Neural cell (in vitro differentiated cells): Measurements from ENCODE around the gene TFDP1. TPM values are rescaled to one million over a fixed set of nuclear protein-coding genes. Genes with fewer than 3 reads are reported as not detected.

Experiments
- H2AFZ ChIP-seq: fragments of 200-600, 300-800 bp; sonication (generic), shearing (Covaris generic); 2 replicates; pipeline ENCODE4 v1.6.0; 2014; ENCODE audit warnings: low read depth, mild to moderate bottlenecking, antibody characterized with exemption, low read length, moderate library complexity
- H3F3A ChIP-seq: fragments of 200-600 bp; shearing (Covaris generic); 2 replicates; pipeline ENCODE4 v1.6.1; 2016; ENCODE audit warnings: mild to moderate bottlenecking, moderate library complexity, mixed read lengths, antibody characterized with exemption, low read length; ENCODE audit not compliant: insufficient read depth, poor library complexity, severe bottlenecking
- H3K27ac ChIP-seq: fragments of 200-600, 300-800 bp; sonication (generic), shearing (Covaris generic); 2 replicates; pipeline ENCODE4 v1.5.1; 2014; ENCODE audit warnings: mild to moderate bottlenecking, low read length, moderate library complexity
- H3K27me3 ChIP-seq: fragments of 300-800, 200-600 bp; sonication (generic), shearing (Covaris generic); 2 replicates; pipeline ENCODE4 v1.6.0; 2014; ENCODE audit warnings: mild to moderate bottlenecking, low read depth, low read length, moderate library complexity; ENCODE audit not compliant: insufficient read depth
- H3K36me3 ChIP-seq: fragments of 300-800, 200-600 bp; sonication (generic), shearing (Covaris generic); 2 replicates; pipeline ENCODE4 v1.5.1; 2014; ENCODE audit warnings: mild to moderate bottlenecking, antibody characterized with exemption, low read length, moderate library complexity; ENCODE audit not compliant: insufficient read depth
- H3K4me2 ChIP-seq: fragments of 300-800, 200-600 bp; sonication (generic), shearing (Covaris generic); 2 replicates; pipeline ENCODE4 v1.6.0; 2014; ENCODE audit warnings: mild to moderate bottlenecking, low read length
- H3K4me3 ChIP-seq: fragments of 300-800, 200-600 bp; sonication (generic), shearing (Covaris generic); 2 replicates; pipeline ENCODE4 v1.5.1; 2014; ENCODE audit warnings: mild to moderate bottlenecking, low read length, moderate library complexity
- H3K79me2 ChIP-seq: fragments of 200-600 bp; shearing (Covaris generic); replicated peaks from 2 replicates; pipeline ENCODE4 v1.6.0; 2014; ENCODE audit warnings: mild to moderate bottlenecking, low read length, moderate library complexity; ENCODE audit not compliant: insufficient read depth
- H3K9ac ChIP-seq: fragments of 300-800, 200-600 bp; sonication (generic), shearing (Covaris generic); 2 replicates; pipeline ENCODE4 v1.6.1; 2016; ENCODE audit warnings: mild to moderate bottlenecking, low read length, mixed read lengths
- H3K9me2 ChIP-seq: fragments of 200-600 bp; shearing (Covaris generic); 2 replicates; pipeline ENCODE4 v1.6.1; 2016; ENCODE audit warnings: mild to moderate bottlenecking, low read length, mixed read lengths; ENCODE audit not compliant: insufficient read depth
- H3K9me3 ChIP-seq: fragments of 200-600, 300-800 bp; sonication (generic), shearing (Covaris generic); 2 replicates; pipeline ENCODE4 v1.6.1; 2016; ENCODE audit warnings: mild to moderate bottlenecking, mixed run types, low read length, moderate library complexity, mixed read lengths
- H4K20me1 ChIP-seq: fragments of 200-600 bp; shearing (Covaris generic); 2 replicates; pipeline ENCODE4 v1.6.1; 2016; ENCODE audit warnings: mild to moderate bottlenecking, mixed run types; ENCODE audit not compliant: insufficient read depth
- CTCF ChIP-seq: fragments of 450-650 bp; IDR thresholded peaks from 2 replicates; pipeline ENCODE4 v1.5.1; 2014; ENCODE audit warnings: antibody characterized with exemption, mild to moderate bottlenecking, moderate library complexity; ENCODE audit not compliant: poor library complexity, severe bottlenecking
- EP300 ChIP-seq: fragments of 450-650 bp; conservative IDR thresholded peaks from 2 replicates; pipeline ENCODE4 v1.6.1; 2014; ENCODE audit warnings: antibody characterized with exemption, mild to moderate bottlenecking, moderate library complexity; ENCODE audit not compliant: poor library complexity, severe bottlenecking
- EZH2 ChIP-seq: fragments of 200-600, 300-800 bp; shearing (Covaris generic), sonication (generic); IDR thresholded peaks from 2 replicates; pipeline ENCODE4 v1.6.1; 2014; ENCODE audit warnings: antibody characterized with exemption, low read length, borderline replicate concordance, mild to moderate bottlenecking; ENCODE audit not compliant: insufficient read depth, poor library complexity, severe bottlenecking
- MXI1 ChIP-seq: fragments of 450-650 bp; conservative IDR thresholded peaks from 2 replicates; pipeline ENCODE4 v1.6.1; 2014; ENCODE audit warnings: antibody characterized with exemption, mild to moderate bottlenecking; ENCODE audit not compliant: poor library complexity, severe bottlenecking
- POLR2AphosphoS5 ChIP-seq: IDR thresholded peaks from 2 replicates; pipeline ENCODE4 v1.6.1; 2012
- RAD21 ChIP-seq: fragments of 450-650 bp; conservative IDR thresholded peaks from 2 replicates; pipeline ENCODE4 v1.6.1; 2014; ENCODE audit warnings: antibody characterized with exemption, mild to moderate bottlenecking, moderate library complexity
- SMC3 ChIP-seq: fragments of 450-650 bp; conservative IDR thresholded peaks from 2 replicates; pipeline ENCODE4 v1.6.1; 2014; ENCODE audit warnings: antibody characterized with exemption, mild to moderate bottlenecking, moderate library complexity; ENCODE audit not compliant: poor library complexity
- TAF1 ChIP-seq: IDR thresholded peaks from 2 replicates; pipeline ENCODE4 v1.6.1; 2012; ENCODE audit warnings: low read depth
- polyA plus RNA-seq: library from polyadenylated mRNA; depleted of rRNA; stranded (reverse); fragments of >200 nt; gene quantifications from 2 replicates; pipeline ENCODE4 v1.2.3, GENCODE V29; 2014
- TF ChIP-seq, protein P1 (sequence below): IDR thresholded peaks from 2 replicates; pipeline ENCODE4 v1.6.1; 2012; ENCODE audit warnings: borderline replicate concordance

TFDP1 gene
- polyA plus RNA-seq, 1 donor from 2014 or later, result 81.2 TPM

DNA sequence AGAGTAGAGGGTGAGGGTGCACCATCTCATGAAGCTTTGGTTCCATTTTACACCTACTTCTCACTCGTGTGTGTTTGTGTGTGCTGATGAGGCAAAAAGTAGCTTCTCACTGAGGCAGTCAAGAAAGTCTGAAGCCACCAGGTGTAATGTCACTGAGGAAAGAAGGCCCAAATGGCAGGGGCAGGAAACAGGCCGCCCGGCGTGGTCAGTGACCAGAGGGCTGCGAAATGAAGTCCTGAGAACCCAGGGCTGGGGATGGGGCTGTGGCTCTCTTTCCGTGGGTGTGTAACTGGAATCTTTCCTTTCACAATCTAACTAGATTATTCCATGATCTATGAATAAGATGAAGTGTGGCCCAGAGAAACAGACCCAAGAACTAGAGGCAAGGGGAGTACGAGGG lies 25.5 kb upstream of the TFDP1 start:
- H3K79me2 ChIP-seq, result no peaks in the 10 kb centered on the region
- H3K27ac ChIP-seq, result no peak overlapping the region
- TF ChIP-seq, protein P1, sequence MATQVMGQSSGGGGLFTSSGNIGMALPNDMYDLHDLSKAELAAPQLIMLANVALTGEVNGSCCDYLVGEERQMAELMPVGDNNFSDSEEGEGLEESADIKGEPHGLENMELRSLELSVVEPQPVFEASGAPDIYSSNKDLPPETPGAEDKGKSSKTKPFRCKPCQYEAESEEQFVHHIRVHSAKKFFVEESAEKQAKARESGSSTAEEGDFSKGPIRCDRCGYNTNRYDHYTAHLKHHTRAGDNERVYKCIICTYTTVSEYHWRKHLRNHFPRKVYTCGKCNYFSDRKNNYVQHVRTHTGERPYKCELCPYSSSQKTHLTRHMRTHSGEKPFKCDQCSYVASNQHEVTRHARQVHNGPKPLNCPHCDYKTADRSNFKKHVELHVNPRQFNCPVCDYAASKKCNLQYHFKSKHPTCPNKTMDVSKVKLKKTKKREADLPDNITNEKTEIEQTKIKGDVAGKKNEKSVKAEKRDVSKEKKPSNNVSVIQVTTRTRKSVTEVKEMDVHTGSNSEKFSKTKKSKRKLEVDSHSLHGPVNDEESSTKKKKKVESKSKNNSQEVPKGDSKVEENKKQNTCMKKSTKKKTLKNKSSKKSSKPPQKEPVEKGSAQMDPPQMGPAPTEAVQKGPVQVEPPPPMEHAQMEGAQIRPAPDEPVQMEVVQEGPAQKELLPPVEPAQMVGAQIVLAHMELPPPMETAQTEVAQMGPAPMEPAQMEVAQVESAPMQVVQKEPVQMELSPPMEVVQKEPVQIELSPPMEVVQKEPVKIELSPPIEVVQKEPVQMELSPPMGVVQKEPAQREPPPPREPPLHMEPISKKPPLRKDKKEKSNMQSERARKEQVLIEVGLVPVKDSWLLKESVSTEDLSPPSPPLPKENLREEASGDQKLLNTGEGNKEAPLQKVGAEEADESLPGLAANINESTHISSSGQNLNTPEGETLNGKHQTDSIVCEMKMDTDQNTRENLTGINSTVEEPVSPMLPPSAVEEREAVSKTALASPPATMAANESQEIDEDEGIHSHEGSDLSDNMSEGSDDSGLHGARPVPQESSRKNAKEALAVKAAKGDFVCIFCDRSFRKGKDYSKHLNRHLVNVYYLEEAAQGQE, result no peak
- TF ChIP-seq TAF1, result no peak
- TF ChIP-seq POLR2AphosphoS5, result no peak
- no peak for TF ChIP-seq RAD21
- TF ChIP-seq SMC3, result no peak
- no peak for TF ChIP-seq EZH2
- no peak for TF ChIP-seq CTCF
- TF ChIP-seq MXI1, result no peak
- TF ChIP-seq EP300, result no peak
- H3K9ac ChIP-seq, result no peak overlapping the region
- no peaks in the 10 kb centered on the region for H3F3A ChIP-seq
- no peak overlapping the region for H2AFZ ChIP-seq
- no peaks in the 10 kb centered on the region for H3K9me3 ChIP-seq
- no peaks in the 10 kb centered on the region for H4K20me1 ChIP-seq
- no peaks in the 10 kb centered on the region for H3K36me3 ChIP-seq
- no peak overlapping the region for H3K4me3 ChIP-seq
- H3K4me2 ChIP-seq, result no peak overlapping the region
- H3K27me3 ChIP-seq, result no peaks in the 10 kb centered on the region
- H3K9me2 ChIP-seq, result no peaks in the 10 kb centered on the region

DNA sequence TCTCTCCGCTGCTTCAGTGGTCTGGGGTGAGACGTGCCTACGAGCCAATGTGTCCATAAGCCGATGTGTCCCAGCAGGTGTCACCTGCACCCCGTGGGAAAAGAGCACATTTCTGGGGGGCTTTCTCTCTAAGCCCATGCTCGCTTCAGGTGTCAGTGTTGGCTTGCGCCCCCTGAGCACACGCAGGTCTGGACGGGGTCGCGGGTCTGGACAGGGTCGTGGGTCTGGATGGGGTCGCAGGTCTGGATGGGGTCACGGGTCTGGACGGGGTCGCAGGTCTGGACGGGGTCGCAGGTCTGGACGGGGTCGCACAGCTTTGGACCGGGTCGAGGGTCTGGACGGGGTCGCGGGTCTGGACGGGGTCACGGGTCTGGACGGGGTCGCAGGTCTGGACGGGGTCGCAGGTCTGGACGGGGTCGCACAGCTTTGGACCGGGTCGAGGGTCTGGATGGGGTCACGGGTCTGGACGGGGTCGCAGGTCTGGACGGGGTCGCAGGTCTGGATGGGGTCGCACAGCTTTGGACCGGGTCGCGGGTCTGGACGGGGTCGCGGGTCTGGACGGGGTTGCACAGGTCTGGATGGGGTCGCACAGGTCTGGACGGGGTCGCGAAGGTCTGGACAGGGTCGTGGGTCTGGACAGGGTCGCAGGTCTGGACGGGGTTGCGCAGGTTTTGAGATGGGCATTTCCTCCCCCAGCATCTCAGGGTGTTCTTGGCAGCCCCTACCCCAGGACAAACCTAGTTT lies 24.5 kb upstream of the TFDP1 start:
- H3K36me3 ChIP-seq, result no peaks in the 10 kb centered on the region
- no peak overlapping the region for H3K4me2 ChIP-seq
- H3K9ac ChIP-seq, result no peak overlapping the region
- no peak overlapping the region for H2AFZ ChIP-seq
- no peak overlapping the region for H3K4me3 ChIP-seq
- no peak overlapping the region for H3K27ac ChIP-seq
- H3K79me2 ChIP-seq, result no peaks in the 10 kb centered on the region
- no peaks in the 10 kb centered on the region for H3K27me3 ChIP-seq
- H3K9me3 ChIP-seq, result no peaks in the 10 kb centered on the region
- H4K20me1 ChIP-seq, result no peaks in the 10 kb centered on the region
- H3F3A ChIP-seq, result no peaks in the 10 kb centered on the region
- TF ChIP-seq CTCF, result no peak
- no peak for TF ChIP-seq TAF1
- no peak for TF ChIP-seq RAD21
- TF ChIP-seq, protein P1, result no peak
- TF ChIP-seq MXI1, result no peak
- TF ChIP-seq POLR2AphosphoS5, result no peak
- no peak for TF ChIP-seq EZH2
- TF ChIP-seq SMC3, result no peak
- TF ChIP-seq EP300, result no peak
- H3K9me2 ChIP-seq, result no peaks in the 10 kb centered on the region
